GM21717 (cell line): ENCODE results near the gene NOTCH3.

Experiments
- ATAC-seq: cut with Tn5 transposase; IDR thresholded peaks from one replicate; pipeline ENCODE4 v1.9.1; 2021; ENCODE audit warnings: mild to moderate bottlenecking, moderate library complexity; ENCODE audit not compliant: unreplicated experiment

NOTCH3 gene

GRCh38 chr19:15200553-15201364 lies at the start of gene NOTCH3:
Gene NOTCH3, minus strand, starts transcription at chr19:15200995. Its CDS starts 90 bp downstream, at chr19:15200905.
- ATAC-seq: no peak

DNA sequence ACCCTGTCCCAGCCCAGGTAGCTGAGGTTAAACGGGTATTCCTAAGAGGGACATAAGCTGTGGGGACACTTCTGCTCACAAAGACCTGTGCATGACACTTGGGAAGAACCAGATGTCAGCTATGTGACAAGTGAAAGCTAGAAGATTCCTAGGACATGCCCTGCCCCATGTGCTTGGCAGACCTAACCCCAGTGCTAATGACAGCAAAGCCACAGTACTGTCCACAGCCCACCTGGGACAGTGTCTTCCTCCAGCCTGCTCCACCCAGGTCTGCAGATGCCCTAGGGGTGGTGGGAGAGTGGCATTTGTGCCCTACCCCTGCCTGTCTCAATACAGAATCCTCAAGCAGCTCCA lies 49.8 kb upstream of the NOTCH3 start:
- ATAC-seq: no peak

DNA sequence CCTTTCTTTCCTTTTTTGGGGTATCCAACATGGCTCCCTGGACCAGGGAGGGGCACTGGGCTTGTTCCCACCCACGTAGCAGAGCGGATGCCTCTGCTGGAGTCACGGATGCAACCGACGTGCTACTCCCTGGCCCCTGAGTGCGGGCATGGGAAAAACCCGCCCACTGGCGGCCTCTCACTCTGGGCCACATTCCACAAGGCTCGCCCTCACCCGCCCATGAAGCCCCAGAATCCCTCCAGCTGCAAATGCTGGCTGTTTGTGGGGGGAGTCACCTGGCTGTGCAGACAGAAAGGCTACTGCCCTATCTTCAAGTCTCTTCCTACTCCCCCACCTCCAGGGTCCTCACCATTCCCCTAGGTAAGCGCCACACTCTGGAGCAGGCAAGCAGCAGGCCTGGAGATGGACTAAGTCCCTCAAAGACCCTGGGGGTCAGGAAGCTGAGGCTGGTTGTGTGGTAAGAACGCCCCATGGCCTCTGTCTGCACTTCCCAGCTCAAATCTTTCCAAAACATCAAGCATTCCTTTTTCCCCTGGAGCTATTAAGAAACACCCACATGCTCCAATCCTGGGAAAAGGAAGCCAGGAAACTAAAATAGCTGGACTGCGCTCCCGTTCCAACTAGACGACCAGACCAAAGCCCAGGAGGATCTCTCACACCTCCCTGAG lies 49.3 kb upstream of the NOTCH3 start:
- ATAC-seq: no peak

DNA sequence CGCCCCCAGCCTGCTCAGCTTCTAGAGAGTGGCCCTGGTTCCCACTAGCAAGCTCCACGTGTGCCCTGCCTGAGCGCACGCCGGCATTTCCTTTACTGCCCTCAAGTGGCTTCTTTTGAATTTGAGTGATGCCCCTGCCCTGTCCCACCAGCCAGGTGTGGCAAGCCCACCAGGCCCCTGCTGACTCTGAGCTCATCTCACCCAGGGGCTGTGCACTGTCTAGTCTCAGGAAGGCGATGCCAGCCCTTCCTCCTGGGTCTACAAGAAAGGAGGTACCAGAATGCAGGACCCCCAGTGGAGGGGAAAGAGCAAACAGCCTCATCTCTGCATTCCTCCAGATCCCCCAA lies 48.7 kb upstream of the NOTCH3 start:
- ATAC-seq: no peak

DNA sequence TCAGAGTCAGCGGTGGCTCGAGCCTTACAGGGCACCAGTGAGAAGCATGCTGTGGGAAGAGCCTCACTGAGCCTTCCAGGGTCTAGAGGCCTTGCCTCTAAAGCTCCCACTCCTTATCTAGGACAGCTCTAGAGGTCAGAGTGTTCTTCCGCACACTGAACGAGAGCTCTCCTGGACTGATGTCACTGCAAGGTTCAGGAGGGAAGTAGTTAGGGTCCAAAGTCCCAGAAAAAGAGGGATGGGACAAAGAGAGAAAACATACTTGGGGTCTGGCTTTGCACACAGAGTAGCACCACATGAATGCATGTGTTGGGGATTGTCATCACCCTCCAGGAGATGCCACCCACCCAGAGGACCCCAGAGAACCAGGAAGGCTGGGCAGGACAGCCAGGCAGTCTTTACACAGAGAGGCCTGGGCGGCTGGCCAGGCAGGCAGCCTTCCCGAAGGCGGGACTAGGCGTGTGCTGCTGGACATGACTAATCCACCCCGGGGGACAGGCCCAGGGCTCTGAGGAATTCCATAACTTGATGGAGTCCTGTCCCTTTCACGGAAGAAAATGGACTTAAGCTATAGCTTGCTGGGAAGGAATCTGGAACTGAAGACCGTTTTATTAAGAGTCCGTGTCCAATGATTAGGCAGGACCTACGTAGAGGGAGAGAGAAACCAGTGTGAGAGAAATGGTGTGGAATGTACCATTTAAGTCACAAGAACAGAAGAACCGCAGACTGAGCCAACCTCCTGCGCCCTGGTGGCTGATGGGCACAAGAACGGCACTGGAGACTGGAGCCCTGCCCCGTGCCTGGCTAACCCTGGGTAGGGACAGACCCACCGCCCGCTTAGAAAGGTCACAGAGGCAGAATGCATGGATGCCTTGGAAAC lies 48.1 kb upstream of the NOTCH3 start:
- no peak for ATAC-seq

DNA sequence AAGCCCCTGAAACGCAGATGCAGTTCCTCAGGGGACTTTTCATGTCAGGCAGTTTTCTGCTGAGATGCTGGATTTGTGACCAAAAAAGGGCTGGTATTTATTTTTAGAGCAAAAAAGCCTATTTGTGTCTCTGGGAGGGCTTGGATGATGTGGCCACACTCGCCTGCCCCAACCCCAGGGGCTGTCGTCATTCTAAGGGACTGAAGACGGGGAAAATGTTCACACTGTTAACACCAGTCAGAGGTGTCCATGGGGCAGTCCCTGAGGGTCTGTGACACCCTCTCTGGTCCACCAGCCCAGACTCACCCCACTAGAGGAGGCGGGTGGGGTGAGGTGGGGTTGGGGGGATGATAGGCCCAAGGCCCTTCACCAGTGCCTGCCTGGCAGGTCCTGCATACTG lies 47.3 kb upstream of the NOTCH3 start:
- ATAC-seq: no peak

DNA sequence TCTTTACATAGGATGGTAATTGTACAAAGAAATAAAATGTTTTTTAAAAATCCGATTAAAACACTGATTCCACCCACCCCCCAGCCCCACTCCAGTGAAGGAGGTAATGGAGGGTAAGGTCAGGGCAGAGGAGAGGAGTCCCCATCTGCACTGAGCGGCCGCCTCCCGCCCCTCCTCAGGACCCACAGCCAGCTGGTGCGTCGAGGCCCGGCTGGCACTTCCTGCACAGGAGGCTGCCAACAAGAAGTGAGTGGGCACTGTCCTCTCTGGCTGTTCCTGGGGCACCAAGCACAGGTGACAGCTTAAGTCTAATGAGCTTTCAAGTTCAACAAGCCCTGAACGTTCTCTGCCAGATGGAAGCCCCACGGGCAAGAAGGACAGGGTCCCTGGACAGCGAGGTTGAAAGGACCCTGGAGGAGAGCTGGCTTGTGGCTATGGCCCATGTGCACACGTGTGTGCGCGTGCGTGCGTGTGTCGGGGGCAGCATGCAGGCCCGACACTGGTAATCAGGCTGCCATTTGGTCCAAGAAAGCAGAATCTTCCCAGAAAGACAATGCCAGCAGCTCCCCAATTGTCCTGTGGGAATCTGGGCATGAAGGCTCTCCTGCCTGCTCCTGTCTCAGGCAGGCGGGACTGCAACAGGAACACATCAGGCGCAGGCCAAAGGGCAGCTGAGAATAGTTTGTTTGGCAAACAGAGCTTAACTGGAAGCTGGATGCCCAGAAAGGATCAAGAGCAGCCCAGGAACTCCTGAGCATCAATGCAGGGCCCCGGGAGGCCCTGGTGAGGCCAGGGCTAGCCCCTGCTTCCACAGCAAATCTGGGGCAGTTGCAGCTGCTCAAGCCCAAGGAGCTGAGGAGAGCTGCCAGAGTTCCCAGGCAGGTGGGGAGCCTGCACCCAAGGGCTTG lies 46.6 kb upstream of the NOTCH3 start:
- no peak for ATAC-seq

- no peak for ATAC-seq
Measured at GRCh38 chr19:15246198-15246481, 45.3 kb upstream of the NOTCH3 start.

- ATAC-seq: no peak
Measured at GRCh38 chr19:15245370-15246197, 44.8 kb upstream of the NOTCH3 start.

GRCh38 chr19:15244808-15245207 lies 44.0 kb upstream of the NOTCH3 start:
- ATAC-seq: no peak

- no peak for ATAC-seq
Measured at GRCh38 chr19:15244106-15244803, 43.5 kb upstream of the NOTCH3 start.

DNA sequence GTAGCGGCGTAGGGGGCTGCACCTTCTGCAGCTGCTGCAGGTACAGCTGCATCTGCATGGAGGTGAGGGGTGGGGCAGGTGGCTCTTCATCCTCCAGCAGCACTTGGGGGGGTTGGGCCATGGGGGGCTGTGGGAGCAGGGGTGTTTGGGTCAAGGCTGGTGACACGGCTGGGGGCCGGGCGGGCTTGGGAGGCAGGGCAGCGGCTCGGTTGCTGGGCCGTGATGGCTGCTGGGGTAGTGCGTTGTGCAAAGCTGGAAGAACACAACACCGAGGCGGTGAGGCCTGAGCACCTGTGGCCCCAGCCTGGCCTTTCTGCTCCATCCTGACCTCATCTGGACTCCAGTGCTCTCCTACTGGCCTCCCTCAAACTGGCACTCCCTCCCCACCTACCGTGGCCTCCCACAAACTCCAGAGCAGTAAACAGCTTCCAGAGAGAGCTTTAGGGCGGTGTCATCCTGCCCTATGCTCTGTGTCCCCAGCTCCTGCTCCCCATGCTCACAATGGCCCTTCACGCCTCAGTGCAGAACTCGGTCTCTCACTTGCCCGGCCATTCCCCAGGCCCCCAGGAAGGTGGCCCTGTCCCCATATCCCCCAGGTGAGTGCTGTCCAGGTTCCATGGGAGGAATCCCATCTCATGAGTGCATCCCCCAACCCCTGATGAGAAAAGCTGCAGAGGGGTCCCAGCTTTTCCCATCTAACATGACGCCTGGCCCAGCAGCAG lies 42.6 kb upstream of the NOTCH3 start:
- no peak for ATAC-seq

- no peak for ATAC-seq
Measured at GRCh38 chr19:15241259-15241910, 40.6 kb upstream of the NOTCH3 start.

DNA sequence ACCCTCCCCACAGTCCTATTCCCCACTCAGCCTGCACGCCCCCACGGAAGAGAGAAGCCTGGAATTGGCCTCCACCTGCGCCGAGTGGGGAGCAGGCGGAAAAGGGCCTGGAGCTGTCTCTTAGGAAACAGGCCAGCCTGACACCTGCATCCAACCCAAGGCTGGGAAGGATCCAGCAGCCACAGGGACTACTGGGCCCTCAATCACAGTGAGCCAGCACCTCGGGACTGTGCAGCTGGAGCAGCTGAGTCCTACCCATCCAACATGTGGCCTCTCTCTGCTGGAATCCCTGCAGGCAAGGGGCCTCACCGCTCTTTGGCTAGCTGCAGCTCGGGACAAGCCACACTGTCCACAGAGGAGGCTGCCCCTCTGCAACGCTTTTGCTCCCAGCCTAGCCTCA lies 39.7 kb upstream of the NOTCH3 start:
- ATAC-seq: no peak

DNA sequence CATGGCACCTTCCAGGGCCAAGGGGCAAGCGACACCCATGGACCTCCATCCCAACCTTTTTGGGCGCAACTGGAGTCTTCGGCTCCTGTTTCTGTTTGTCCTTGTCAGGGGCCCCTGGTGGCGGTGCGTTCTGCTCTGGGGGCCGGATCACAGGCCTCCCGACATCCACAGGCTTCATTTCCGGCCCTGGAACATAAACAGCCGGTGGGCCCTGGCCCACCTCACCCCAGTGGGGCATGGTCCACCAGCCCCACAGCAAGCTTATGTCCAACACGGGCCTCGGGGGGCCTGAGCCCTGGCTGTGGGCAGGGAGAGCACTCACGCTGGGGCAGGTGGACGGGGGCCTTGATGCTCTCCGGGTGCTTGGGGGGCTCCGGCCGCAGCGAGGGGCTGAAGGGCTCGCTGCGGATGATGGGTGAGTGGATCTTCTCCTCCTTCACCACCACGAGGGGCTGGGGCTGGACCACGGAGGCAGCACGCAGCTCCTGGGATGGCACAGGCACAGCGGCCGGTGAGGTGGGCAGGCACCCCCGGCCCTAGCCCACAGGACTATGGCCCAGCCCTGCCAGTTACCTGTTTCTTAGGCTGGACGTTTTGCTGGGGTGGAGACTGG lies 38.6 kb upstream of the NOTCH3 start:
- ATAC-seq: no peak

DNA sequence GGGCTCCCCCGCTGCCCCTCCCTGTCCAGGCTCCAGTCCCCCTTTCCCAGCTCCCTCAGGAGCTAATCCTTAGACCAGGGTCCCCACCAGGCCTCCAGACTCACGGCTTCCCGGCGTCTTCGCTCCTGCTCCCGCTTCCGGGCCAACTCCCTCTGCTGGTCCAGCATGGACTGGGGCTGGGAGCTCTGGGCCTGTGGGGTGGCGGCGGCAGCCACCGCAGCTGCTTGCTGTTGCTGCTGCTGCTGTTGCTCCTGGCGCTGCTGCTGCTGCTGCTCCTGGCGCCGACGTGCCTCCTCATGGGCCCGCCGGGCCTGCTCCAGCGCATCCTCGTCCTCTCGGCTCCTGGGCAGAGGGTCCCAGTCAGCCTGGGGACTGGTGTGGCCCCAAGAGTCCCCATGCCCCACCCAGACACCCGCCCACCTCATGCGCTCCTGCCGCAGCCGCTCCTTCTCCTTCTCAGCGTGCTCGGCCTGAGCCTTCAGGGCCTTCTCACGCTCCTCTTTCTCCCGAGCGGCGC lies 37.9 kb upstream of the NOTCH3 start:
- ATAC-seq: no peak

- no peak for ATAC-seq
Measured at GRCh38 chr19:15237759-15238638, 37.2 kb upstream of the NOTCH3 start.
